LHCN-M2 (cell line): ENCODE results near the gene USP22. TPM values are rescaled to one million over a fixed set of nuclear protein-coding genes. Genes with fewer than 3 reads are reported as not detected.

ENCODE experiments used
- DNase-seq: peaks from one replicate; pipeline ENCODE4 v3.0.0-alpha.2; 2012; ENCODE audit warnings: low read depth
- total RNA-seq: library from RNA; depleted of rRNA; stranded (reverse); fragments of >200 nt; gene quantifications from 2 replicates; pipeline ENCODE4 v1.2.3, GENCODE V29; 2014

USP22 gene
- total RNA-seq, 1 experiment from 2014 or later = 267 TPM

GRCh38 chr17:21049457-21049856 is 6.6 kb upstream of the USP22 start:
- DNase-seq = no peak

GRCh38 chr17:21046216-21046615 is 3.4 kb upstream of the USP22 start:
- DNase-seq = no peak

GRCh38 chr17:21044971-21045370 is 2.2 kb upstream of the USP22 start:
- no peak for DNase-seq

GRCh38 chr17:21043296-21044232 is 753 bp upstream of the USP22 start:
- peak; percentile 99 for DNase-seq

GRCh38 chr17:21041741-21042457 is 912 bp downstream of the USP22 start:
- DNase-seq = peak; percentile 80

GRCh38 chr17:21039839-21040575 is 2.8 kb downstream of the USP22 start:
- peak; percentile 65 for DNase-seq

GRCh38 chr17:21037117-21037803 is 5.6 kb downstream of the USP22 start:
- DNase-seq = no peak

- DNase-seq = no peak
Observed at GRCh38 chr17:21036361-21036881, 6.4 kb downstream of the USP22 start.

GRCh38 chr17:21035406-21035805 is 7.4 kb downstream of the USP22 start:
- no peak for DNase-seq

- peak; percentile 21 for DNase-seq
Observed at GRCh38 chr17:21034340-21035235, 8.2 kb downstream of the USP22 start.

- no peak for DNase-seq
Observed at GRCh38 chr17:21033350-21033749, 9.5 kb downstream of the USP22 start.

- peak; percentile 78 for DNase-seq
Observed at GRCh38 chr17:21031756-21032396, 10.9 kb downstream of the USP22 start.

- DNase-seq = no peak
Observed at GRCh38 chr17:21030375-21030774, 12.4 kb downstream of the USP22 start.

- no peak for DNase-seq
Observed at GRCh38 chr17:21029515-21029914, 13.3 kb downstream of the USP22 start.

- DNase-seq = peak; percentile 85
Observed at GRCh38 chr17:21029036-21029435, 13.8 kb downstream of the USP22 start.

GRCh38 chr17:21028192-21028591 is 14.6 kb downstream of the USP22 start:
- no peak for DNase-seq

GRCh38 chr17:21027031-21027430 is 15.8 kb downstream of the USP22 start:
- DNase-seq = no peak

GRCh38 chr17:21025451-21025850 is 17.4 kb downstream of the USP22 start:
- peak; percentile 48 for DNase-seq

- no peak for DNase-seq
Observed at GRCh38 chr17:21024024-21024423, 18.8 kb downstream of the USP22 start.
